GM10266 (cell line): Measurements from ENCODE around the gene ATP10B.

Experiments
- DNase-seq: peaks from one replicate; pipeline ENCODE4 v3.0.0; 2012; ENCODE audit errors: extremely low spot score
- CTCF ChIP-seq: IDR thresholded peaks from 2 replicates; pipeline ENCODE4 v1.5.1; 2012; ENCODE audit warnings: mild to moderate bottlenecking, low read depth; ENCODE audit not compliant: control insufficient read depth, insufficient read depth; ENCODE audit errors: missing control alignments

ATP10B gene

DNA sequence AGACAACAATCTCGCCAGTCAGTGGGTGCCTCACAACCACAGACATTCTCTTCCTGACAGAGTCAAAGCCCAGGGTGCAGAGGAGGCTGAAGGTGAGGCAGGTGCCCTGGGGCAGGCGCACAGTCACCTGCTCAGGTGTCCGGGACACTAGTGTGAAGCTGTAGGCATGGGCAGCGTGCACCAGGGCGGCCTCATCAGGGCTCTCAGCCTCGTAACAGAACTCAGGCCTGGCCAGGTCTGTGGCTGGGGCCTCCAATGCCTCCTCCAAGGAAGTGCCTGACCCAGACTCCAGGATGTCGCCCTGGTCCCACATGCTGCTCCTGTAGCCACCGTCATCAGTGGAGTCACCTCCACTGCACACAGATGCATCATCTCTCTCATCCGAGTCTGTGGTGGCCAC lies 231.6 kb downstream of the ATP10B start:
- no peak for DNase-seq
- TF ChIP-seq CTCF = no peak

GRCh38 chr5:160619381-160619780 lies 232.6 kb downstream of the ATP10B start:
- no peak for DNase-seq
- no peak for TF ChIP-seq CTCF

GRCh38 chr5:160618286-160618685 lies 233.7 kb downstream of the ATP10B start:
- DNase-seq = no peak
- TF ChIP-seq CTCF = no peak

- no peak for TF ChIP-seq CTCF
- no peak for DNase-seq
These were observed 235.1 kb downstream of the ATP10B start for GRCh38 chr5:160616712-160617497.

DNA sequence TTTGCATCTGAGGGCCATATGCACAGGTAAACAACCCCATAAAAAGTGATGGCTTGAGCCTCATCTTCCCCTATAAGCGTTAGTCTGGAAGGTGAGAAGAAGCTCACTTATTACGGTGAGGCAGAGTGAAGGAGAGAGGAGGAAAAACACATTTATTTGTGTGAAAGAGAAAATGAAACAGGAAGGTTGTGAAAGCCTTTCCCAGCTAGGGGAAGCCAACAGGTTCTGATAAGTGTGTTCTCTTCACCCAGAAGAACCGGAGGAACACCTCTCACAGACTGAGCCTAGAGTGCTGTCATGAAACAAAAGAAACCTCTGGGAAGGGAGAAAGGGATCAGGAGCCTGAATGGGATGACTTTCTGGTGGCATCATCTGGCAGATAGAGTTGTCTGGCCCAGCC lies 237.9 kb downstream of the ATP10B start:
- no peak for TF ChIP-seq CTCF
- DNase-seq = no peak

DNA sequence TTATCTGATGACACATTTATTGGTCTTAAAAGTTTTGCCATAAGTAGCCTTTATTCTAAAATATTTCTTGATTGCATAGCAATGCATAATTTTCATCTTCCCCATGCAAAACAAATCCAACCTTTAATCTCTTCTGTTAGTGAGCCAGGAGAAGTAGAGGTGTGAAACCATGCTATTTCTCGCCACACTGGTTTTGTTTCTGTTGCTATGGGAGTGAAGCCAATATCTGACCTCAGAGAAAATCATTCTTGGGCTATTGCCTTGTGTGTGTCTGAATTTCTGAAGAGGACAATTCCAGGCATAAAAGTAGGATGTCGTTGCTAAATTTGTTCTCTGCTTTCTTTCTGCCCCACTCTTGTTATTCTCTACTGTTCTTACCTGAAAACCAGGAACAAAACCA lies 246.7 kb downstream of the ATP10B start:
- DNase-seq = no peak
- TF ChIP-seq CTCF = no peak

DNA sequence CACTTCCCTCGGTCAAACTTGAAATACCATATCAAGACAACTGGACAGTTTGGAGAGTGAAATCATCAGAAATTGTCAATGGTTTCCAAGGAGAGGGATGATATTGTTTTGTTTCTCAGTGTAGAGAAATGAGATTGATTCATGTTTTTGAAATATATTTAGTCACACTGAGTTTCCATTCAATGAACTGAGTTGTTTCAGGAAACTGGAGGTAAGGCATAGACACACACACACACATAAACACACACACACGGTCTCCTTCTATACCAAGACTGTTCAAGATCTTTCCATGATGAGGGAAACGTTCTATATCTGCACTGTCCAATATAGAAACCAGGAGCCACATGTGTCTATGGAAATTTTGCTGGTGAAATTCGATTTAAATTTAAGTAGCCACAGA lies 247.5 kb downstream of the ATP10B start:
- DNase-seq = no peak
- no peak for TF ChIP-seq CTCF
